HG03439 (cell line): ENCODE results near the gene UST.
"Not testable (repeated sequence)": the region's sequence is repeated elsewhere in the genome, so short reads cannot be mapped to it uniquely, and the experiment has no call there.

Experiments used
- ATAC-seq: cut with Tn5 transposase; IDR thresholded peaks from one replicate; pipeline ENCODE4 v1.9.1; 2021; ENCODE audit warnings: mild to moderate bottlenecking, moderate library complexity; ENCODE audit not compliant: unreplicated experiment

UST gene

DNA sequence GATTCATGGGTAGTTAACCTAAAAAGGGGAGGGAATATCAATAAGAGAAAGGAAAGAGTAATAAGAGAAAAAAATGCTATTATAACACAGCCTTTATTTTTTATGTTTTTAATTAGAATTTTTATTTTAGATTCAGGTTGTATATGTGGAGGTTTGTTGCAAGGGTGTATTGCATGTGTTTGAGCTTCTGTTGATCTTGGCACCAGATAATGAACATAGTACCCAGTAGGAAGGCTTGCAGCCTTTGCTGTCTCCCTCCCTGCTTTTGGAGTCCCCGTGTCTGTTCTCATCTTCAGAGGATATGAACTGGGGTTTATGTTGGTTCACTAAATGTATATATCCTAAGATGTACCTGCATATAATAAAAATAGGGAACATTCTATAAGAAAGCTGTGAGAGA lies 250.0 kb downstream of the UST start:
- no peak for ATAC-seq

GRCh38 chr6:148997865-148998264 lies 251.0 kb downstream of the UST start:
- no peak for ATAC-seq

- ATAC-seq, result no peak
Observed at GRCh38 chr6:148998704-148999103, 251.9 kb downstream of the UST start.

- no peak for ATAC-seq
Observed at GRCh38 chr6:148999501-148999900, 252.7 kb downstream of the UST start.

GRCh38 chr6:148999929-149000468 lies 253.2 kb downstream of the UST start:
- ATAC-seq, result no peak

DNA sequence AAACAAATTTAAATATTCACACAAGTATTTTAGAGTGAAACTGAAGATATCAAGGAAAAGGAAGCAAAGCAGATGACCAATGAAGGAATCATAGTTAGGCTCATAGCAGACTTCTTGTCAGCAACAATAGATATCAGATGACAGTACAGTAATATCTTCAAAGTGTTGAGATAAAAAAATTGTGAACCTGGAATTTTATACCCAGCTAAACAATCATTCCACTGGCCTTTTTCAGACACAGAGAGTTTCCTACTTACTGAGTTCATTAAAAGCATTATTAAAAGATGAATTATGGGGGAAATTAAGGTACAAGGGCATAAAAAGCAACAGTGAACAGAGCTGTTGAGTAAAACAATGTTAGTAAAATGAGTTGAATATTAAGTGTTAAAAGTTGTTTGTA lies 254.6 kb downstream of the UST start:
- ATAC-seq, result no peak

- ATAC-seq, result no peak
Observed at GRCh38 chr6:149003560-149003959, 256.7 kb downstream of the UST start.

GRCh38 chr6:149004664-149005063 lies 257.8 kb downstream of the UST start:
- ATAC-seq, result no peak

- ATAC-seq, result not testable (repeated sequence)
Observed at GRCh38 chr6:149006236-149006635, 259.4 kb downstream of the UST start.

DNA sequence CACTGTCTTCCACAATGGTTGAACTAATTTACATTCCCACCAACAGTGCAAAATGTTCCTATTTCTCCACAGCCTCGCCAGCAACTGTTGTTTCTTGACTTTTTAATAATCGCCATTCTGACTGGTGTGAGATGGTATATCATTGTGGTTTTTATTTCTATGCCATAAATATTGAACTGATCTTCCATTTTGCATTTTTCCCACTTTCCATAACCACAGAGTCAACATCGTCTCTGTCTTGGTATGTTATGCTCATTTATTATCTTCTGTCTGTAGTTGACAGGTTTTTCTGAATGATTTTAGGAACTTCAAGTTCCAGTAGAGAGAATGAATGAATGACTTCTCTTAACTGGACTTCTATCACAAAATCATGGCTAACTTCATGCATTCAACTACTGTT lies 259.8 kb downstream of the UST start:
- no peak for ATAC-seq

- no peak for ATAC-seq
Observed at GRCh38 chr6:149007846-149008245, 261.0 kb downstream of the UST start.

DNA sequence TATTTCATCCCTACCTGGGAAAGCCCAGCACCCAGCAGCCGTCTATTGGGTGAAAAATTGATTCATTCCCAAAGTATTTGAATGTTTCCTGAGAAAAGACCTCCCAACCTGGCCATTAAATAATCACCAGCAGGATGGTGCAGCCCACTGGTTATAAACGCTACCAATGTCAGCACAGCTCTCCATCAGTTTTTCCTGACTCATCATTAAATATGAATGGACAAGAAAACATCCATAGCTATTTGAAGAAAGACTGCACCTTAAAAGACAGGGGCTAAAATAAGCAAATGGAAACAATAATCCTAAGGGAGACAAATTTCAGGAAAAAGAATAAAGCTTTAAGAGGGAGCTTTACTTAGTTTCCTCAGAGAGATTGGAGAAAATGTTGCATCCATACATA lies 261.9 kb downstream of the UST start:
- no peak for ATAC-seq

DNA sequence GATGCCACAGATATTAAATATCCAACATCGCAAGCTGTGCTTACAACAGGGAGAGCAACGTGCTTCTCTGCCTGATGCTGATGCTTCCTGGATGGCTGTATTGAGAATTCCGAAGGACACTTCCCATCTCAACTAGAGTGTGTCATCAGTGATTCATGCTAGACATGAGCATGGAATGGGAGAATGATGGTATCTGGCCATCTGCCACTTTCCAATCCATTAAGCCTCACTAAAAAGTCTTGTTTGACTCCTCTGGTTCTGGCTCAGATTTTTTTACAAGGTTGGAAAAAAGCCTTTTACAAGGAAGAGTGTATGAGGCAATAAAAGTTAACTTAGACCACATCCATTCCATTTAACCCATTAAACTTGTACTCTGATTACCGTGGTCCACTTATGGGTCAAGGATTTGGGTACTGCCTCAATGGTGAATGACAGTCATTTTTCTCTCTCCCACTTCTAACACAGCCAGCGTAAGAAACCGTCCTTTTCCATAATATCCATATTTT lies 265.3 kb downstream of the UST start:
- no peak for ATAC-seq

DNA sequence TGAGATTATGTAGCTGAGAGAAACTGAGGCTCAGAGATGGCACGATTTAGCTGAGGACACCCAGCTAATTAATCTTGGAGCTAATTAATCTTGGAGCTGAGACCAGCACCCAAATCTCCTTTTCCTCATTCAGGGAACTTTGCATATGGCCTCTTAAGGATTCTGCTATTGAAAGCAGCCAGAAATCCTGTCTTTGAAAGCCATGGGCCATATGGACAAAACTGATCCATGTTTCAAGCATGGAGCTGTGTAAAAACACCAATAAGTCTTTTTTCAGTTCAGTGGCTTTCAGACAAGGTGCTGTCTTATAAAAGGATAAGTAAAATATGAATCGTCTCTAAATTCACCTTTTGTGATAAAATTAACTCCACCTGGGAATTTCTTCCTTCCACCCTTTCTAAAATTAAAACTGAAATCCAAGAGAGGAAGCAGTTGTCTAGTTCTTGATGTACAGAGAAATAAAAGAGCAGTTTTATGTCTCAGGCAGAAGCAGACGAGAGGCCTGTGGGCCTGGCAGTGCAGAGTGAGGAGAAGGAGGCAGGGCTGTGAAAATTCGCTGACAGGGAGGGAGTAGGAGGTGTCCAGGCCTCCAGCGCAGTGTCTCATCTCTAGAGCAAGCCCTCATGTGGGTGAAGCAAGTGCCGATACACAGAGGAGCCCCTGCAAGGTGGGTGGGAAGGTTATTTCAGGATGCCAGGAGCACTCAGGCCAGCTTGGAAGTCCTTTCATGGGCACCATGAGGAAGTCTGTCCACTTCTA lies 266.9 kb downstream of the UST start:
- ATAC-seq, result no peak

DNA sequence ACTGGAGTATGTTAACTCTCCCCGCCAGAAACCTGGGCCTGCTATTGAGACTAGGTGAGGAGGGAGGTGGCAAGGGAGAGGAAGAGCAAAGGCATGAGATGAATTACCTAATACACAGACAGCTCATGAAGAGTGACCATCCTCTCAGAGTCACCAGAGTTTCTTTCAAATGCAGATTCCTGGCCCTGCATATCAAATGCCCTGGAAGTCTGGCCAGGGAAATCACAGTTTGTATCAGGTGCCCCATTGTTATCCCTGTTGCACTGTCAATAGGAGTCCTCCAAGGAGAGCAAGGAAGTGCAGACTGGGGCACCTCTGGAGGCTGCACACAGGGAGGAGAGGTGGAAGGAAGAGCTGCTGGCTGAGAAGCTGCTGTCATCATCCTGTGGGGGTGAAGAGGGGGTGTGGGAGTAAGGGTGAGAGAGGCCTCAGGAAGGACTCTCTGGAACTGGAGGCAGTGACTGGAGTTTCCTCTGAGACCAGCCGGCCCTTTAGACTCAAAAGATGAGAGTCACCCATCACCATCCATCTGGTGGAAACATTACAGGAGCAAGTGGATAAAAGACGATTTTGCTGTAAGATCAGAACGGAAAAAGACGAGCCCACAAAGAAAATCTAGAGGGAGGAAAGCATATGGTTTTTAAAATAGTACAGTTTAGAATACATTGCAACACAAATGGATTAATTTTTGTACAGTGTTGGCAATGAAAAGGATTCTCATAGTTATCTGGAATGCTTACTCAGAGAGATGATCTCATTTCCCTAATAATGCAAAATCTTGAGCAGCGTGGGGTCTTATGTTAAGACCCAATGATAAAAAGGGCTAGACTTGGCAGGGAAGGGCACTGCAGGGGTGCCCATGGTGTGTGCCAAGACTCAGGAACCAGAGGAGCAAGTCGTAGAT lies 268.1 kb downstream of the UST start:
- ATAC-seq, result no peak

DNA sequence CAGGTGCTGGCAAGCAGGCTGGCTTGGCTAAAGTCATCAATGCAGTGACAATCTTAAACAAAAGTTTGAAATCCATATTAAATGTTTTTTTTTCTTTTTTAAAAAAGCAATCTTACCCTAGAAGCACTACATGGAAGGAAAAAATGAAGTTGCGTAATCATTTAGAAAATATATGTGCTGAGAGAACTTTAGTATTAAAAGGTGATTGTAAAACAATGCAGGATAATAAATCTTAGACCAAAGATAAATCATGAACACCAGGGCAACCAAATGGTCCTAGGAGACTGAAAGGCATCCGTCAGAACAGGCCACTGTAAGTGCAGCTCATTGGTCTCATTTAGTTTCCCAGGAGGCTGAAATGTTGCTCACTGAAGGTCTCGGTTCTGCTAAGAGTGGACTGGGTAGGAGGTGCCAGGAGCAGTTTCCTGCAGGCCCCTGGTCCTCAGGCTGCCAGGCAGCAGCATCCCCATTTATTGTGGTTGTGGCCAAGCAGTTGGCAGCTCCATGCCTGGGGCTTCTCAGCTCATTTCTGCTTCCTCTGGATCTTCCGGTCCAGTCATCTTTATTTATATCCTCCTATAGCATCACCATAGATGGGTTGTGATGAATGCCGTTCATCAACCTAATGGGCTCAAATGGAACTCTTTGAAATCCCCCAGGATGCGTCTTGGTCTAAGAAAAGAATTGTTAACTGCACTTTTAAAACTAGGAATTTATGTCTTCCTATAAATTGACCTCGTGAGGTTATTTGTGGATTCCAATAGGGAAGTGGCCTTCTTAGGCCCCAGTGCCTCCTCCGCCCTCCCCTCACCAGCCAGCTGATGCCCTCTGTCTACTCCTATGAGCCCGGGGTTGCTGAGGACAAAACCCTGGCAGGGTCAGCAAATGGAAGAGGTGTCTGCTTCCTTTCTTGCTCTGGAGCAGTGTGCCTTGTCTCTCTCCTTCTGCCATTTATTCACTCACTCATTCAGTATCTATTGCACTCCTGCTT lies 269.0 kb downstream of the UST start:
- no peak for ATAC-seq

DNA sequence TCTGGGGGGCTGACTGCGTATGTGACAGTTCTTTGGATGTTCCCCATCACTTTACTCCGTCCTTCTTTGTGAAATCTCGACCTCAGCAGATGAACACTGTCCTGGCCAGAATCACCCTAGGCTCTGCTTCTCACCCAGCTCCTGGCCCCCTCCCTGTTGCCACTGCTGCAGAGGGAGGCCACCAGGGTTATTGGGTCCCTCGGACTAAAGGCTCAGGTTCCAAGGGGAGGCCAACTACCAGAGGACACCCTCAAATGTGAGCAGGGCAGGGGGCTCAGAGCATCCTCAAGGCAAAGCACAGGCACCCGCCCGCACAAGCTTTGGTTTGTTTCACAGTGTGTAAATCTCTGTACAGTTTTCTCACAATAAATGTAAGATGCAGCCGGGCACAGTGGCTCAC lies 269.9 kb downstream of the UST start:
- ATAC-seq, result no peak

DNA sequence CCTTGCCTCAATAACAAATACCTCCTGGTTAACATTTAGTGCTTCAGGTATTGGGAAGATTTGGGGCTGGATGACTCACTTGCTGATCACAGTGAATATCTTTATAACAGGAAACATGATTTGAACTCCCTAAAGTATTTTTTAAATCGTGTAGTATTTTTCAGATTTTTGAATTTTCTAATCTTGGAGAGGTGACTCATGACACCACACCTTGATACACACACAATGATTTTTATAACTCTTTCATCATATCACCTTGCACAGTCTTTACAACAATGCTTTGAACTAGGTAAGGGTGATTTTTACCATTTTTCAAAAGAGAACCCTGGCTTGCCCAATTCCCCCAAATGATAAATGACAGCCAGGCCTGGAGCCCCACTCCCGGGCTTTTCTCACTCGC lies 273.5 kb downstream of the UST start:
- ATAC-seq, result no peak

DNA sequence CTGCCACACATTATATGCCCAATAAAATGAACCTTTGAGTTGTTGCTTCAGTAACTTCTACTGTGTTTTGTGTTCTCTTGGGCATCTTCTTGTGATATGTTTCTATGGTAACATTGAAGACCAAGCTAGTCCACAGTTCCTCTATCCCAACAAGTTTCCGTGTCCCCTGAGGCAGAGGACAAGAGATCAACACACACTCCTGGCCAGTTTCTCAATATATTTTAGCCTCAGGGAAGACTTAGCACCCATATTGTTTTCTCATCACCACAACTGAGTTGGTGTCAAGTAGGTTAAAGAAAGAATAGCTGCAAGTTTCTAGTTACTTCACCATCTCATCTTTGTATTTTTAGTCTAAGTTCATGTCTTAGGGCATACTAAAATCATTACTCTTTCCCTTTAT lies 277.5 kb downstream of the UST start:
- no peak for ATAC-seq

DNA sequence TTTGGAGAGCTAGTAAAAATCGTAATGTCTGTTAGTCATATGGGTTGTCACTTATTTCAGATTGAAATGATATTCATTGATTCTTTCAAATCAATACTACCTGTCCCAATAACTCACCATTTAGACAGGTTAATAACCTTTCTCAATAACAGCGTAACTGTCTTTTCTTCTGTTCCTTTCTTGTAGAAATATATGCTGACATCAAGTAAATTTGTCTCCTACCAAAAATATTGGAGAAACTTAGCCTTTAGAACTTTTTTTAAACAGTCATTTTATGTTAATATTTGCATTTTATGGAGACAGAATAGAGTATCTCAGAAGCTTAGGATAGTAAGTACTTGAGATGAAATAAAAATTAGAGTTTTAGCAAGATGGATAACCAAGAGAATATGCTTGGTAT lies 278.2 kb downstream of the UST start:
- no peak for ATAC-seq
